HepG2 (cell line): ENCODE results near the gene FNDC3A. TPM values are rescaled to one million over a fixed set of nuclear protein-coding genes. Genes with fewer than 3 reads are reported as not detected.

Source experiments
- ARNT2 ChIP-seq: sonication (generic); formaldehyde crosslinking; IDR thresholded peaks from 2 replicates; pipeline ENCODE4 v1.8.0; 2022; ENCODE audit warnings: mild to moderate bottlenecking, low read depth, missing genetic modification reagents, moderate library complexity
- CHCHD3 ChIP-seq: sonication (generic); formaldehyde crosslinking; IDR thresholded peaks from 2 replicates; pipeline ENCODE4 v1.8.0; 2022; ENCODE audit warnings: mild to moderate bottlenecking, missing genetic modification reagents, moderate library complexity
- CHD4 ChIP-seq: fragments of 200-600 bp; sonication (generic); IDR thresholded peaks from 2 replicates; pipeline ENCODE4 v1.7.0; 2017; ENCODE audit warnings: mild to moderate bottlenecking, low read length, borderline replicate concordance
- EEA1 ChIP-seq: sonication (generic); formaldehyde crosslinking; IDR thresholded peaks from 2 replicates; pipeline ENCODE4 v1.5.1; 2020; ENCODE audit warnings: mild to moderate bottlenecking, missing genetic modification reagents, borderline replicate concordance
- FOXC1 ChIP-seq: sonication (generic); formaldehyde crosslinking; IDR thresholded peaks from 2 replicates; pipeline ENCODE4 v1.8.0; 2022; ENCODE audit warnings: mild to moderate bottlenecking, missing genetic modification reagents, borderline replicate concordance
- FOXK1 ChIP-seq: sonication (generic); formaldehyde crosslinking; IDR thresholded peaks from 2 replicates; pipeline ENCODE4 v1.4.0; 2020; ENCODE audit warnings: low read depth, missing genetic modification reagents, borderline replicate concordance
- HMGXB4 ChIP-seq, 2 experiments: sonication (generic) in 1 of 2; formaldehyde crosslinking in 1 of 2; IDR thresholded peaks; 2 replicates each; pipeline versions ENCODE4 v1.4.0 to v1.6.1; 2018 to 2020; ENCODE audit warnings: missing genetic modification reagents in 2 of 2, borderline replicate concordance in 1 of 2, low read depth in 1 of 2, mild to moderate bottlenecking in 1 of 2, missing biosample characterization in 1 of 2
- JUN ChIP-seq: sonication (generic); formaldehyde crosslinking; IDR thresholded peaks from 2 replicates; pipeline ENCODE4 v1.4.0; 2020; ENCODE audit warnings: mild to moderate bottlenecking, missing genetic modification reagents
- MED1 ChIP-seq: sonication (generic); formaldehyde crosslinking; IDR thresholded peaks from 2 replicates; pipeline ENCODE4 v1.4.0; 2020; ENCODE audit warnings: missing genetic modification reagents
- MEIS2 ChIP-seq: sonication (generic); formaldehyde crosslinking; IDR thresholded peaks from 2 replicates; pipeline ENCODE4 v1.9.0; 2021; ENCODE audit warnings: mild to moderate bottlenecking, missing genetic modification reagents
- NCOA2 ChIP-seq: sonication (generic); formaldehyde crosslinking; IDR thresholded peaks from 2 replicates; pipeline ENCODE4 v1.8.0; 2022; ENCODE audit warnings: inconsistent platforms
- PTBP1 ChIP-seq: fragments of 200-400 bp; formaldehyde crosslinking; IDR thresholded peaks from 2 replicates; pipeline ENCODE4 v1.6.1; 2018; ENCODE audit warnings: low read length, low read depth; ENCODE audit not compliant: poor library complexity, severe bottlenecking
- YEATS4 ChIP-seq: sonication (generic); formaldehyde crosslinking; IDR thresholded peaks from 2 replicates; pipeline ENCODE4 v1.4.0; 2020; ENCODE audit warnings: missing genetic modification reagents, borderline replicate concordance
- ZBTB1 ChIP-seq: sonication (generic); formaldehyde crosslinking; IDR thresholded peaks from 2 replicates; pipeline ENCODE4 v1.4.0; 2020; ENCODE audit warnings: missing genetic modification reagents, borderline replicate concordance
- ZBTB3 ChIP-seq: sonication (generic); formaldehyde crosslinking; IDR thresholded peaks from 2 replicates; pipeline ENCODE4 v1.4.0; 2020; ENCODE audit warnings: low read depth, mild to moderate bottlenecking, moderate library complexity, missing genetic modification reagents, borderline replicate concordance
- ZNF207 ChIP-seq: fragments of 450-650 bp; IDR thresholded peaks from 2 replicates; pipeline ENCODE4 v1.6.1; 2016; ENCODE audit warnings: antibody characterized with exemption, borderline replicate concordance
- ZNF501 ChIP-seq: sonication (generic); formaldehyde crosslinking; IDR thresholded peaks from 2 replicates; pipeline ENCODE4 v1.5.1; 2020; ENCODE audit warnings: mild to moderate bottlenecking, moderate library complexity, missing genetic modification reagents
- ZNF503 ChIP-seq: sonication (generic); formaldehyde crosslinking; IDR thresholded peaks from 2 replicates; pipeline ENCODE4 v1.4.0; 2020; ENCODE audit warnings: missing genetic modification reagents
- ZNF549 ChIP-seq: sonication (generic); formaldehyde crosslinking; IDR thresholded peaks from 2 replicates; pipeline ENCODE4 v1.5.0; 2020; ENCODE audit warnings: missing genetic modification reagents
- ZNF572 ChIP-seq: sonication (generic); formaldehyde crosslinking; IDR thresholded peaks from 2 replicates; pipeline ENCODE4 v1.5.1; 2020; ENCODE audit warnings: mild to moderate bottlenecking, missing genetic modification reagents
- ZNF605 ChIP-seq: sonication (generic); formaldehyde crosslinking; IDR thresholded peaks from 2 replicates; pipeline ENCODE4 v1.8.0; 2022; ENCODE audit warnings: mild to moderate bottlenecking, missing genetic modification reagents
- ZNF713 ChIP-seq: sonication (generic); formaldehyde crosslinking; IDR thresholded peaks from 2 replicates; pipeline ENCODE4 v1.4.0; 2020; ENCODE audit warnings: mild to moderate bottlenecking, missing genetic modification reagents
- ZNF766 ChIP-seq: sonication (generic); formaldehyde crosslinking; IDR thresholded peaks from 2 replicates; pipeline ENCODE4 v1.5.0; 2020; ENCODE audit warnings: missing genetic modification reagents, borderline replicate concordance
- ZNF790 ChIP-seq: sonication (generic); formaldehyde crosslinking; IDR thresholded peaks from 2 replicates; pipeline ENCODE4 v1.8.0; 2022; ENCODE audit warnings: missing genetic modification reagents, mild to moderate bottlenecking, borderline replicate concordance
- polyA plus RNA-seq, 8 experiments: library from polyadenylated mRNA; depleted of rRNA in 3 of 8; stranded (reverse) in 7 of 8; unstranded in 1 of 8; fragments of >200 nt; fragmentation: Illumina TruSeq in 4 of 8; extraction: Trizol in 4 of 8; gene quantifications; 2 replicates each; pipeline versions ENCODE4 v1.2.1 to v1.2.3, GENCODE V29; 2011 to 2016; ENCODE audit warnings: low read depth in 4 of 8, missing spikeins in 1 of 8, mixed read lengths in 1 of 8; ENCODE audit not compliant: insufficient read depth in 1 of 8
- total RNA-seq, 5 experiments: library from RNA; depleted of rRNA; stranded (reverse); fragments of >200 nt; fragmentation: Illumina TruSeq; extraction: Trizol; gene quantifications; 2 replicates each; pipeline ENCODE4 v1.2.3, GENCODE V29; 2016; ENCODE audit warnings: low read depth in 1 of 5
- TF ChIP-seq, protein P1 (sequence below): IDR thresholded peaks from 2 replicates; pipeline ENCODE4 v1.6.1; 2016; ENCODE audit warnings: low read depth, control low read depth

Gene FNDC3A
- total and polyA plus RNA-seq, 2 of the 13 experiments (the other 11 are each of a cell fraction or from before 2014, with no cell fraction given) = 36.7 to 39.3 TPM

GRCh38 chr13:48975856-48976575 lies at the start of gene FNDC3A (continued):
- TF ChIP-seq MED1 (CRISPR knock-in tag) (peak; percentile 22; the same call in 1 of the 2 replicates), NCOA2 (no peak), ZNF501 (peak; percentile 61; the same call in 1 of the 2 replicates), FOXC1 (CRISPR knock-in tag) (peak; percentile 74), CHD4 (no peak), ZNF503 (CRISPR knock-in tag) (peak; percentile 23; the same call in 1 of the 2 replicates), YEATS4 (peak; percentile 75), ZNF572 (CRISPR knock-in tag) (no peak), PTBP1 (no peak), CHCHD3 (CRISPR knock-in tag) (peak; percentile 78; the same call in 1 of the 2 replicates), ZNF605 (peak; percentile 62; the same call in 1 of the 2 replicates), EEA1 (CRISPR knock-in tag) (peak; percentile 56), HMGXB4 (CRISPR knock-in tag; IDR thresholded peaks at IDR 0.05; ENCODE audit: borderline replicate concordance in 1 of 2, low read depth in 1 of 2) (peak; percentile 66 to 67; a peak in 1 of 4 replicates), ZNF766 (no peak), ZBTB3 (CRISPR knock-in tag) (no peak), JUN (CRISPR knock-in tag) (no peak), FOXK1 (peak; percentile 14; the same call in 1 of the 2 replicates), ZNF790 (CRISPR knock-in tag) (no peak; the same call in 1 of the 2 replicates), MEIS2 (CRISPR knock-in tag) (peak; percentile 53; the same call in 1 of the 2 replicates), ZNF549 (CRISPR knock-in tag) (no peak), ARNT2 (CRISPR knock-in tag) (no peak), ZNF207 (no peak), ZNF713 (CRISPR knock-in tag) (no peak), ZBTB1 (CRISPR knock-in tag) (no peak)
- TF ChIP-seq, protein P1, sequence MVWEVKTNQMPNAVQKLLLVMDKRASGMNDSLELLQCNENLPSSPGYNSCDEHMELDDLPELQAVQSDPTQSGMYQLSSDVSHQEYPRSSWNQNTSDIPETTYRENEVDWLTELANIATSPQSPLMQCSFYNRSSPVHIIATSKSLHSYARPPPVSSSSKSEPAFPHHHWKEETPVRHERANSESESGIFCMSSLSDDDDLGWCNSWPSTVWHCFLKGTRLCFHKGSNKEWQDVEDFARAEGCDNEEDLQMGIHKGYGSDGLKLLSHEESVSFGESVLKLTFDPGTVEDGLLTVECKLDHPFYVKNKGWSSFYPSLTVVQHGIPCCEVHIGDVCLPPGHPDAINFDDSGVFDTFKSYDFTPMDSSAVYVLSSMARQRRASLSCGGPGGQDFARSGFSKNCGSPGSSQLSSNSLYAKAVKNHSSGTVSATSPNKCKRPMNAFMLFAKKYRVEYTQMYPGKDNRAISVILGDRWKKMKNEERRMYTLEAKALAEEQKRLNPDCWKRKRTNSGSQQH = no peak
